Ramos (cell line): Measurements from ENCODE around the gene CNTFR.

Source experiments
- in situ Hi-C: fragments of 300-500 bp; cut with MboI; formaldehyde crosslinking; loops from one replicate; pipeline ENCODE4 v1.14.3; 2022; ENCODE audit warnings: low sequenced_read_pairs; ENCODE audit not compliant: unreplicated experiment

The CNTFR gene

GRCh38 chr9:34513567-34514214, 75.8 kb downstream of the CNTFR start:
- in situ Hi-C loops, result no loop called here

GRCh38 chr9:34512131-34513078, 77.1 kb downstream of the CNTFR start:
- in situ Hi-C loops, result no loop called here

GRCh38 chr9:34510497-34511468, 78.7 kb downstream of the CNTFR start:
- in situ Hi-C loops, result no loop called here

- in situ Hi-C loops, result no loop called here
These were observed 80.6 kb downstream of the CNTFR start for GRCh38 chr9:34508951-34509350.

GRCh38 chr9:34508463-34508862, 81.1 kb downstream of the CNTFR start:
- in situ Hi-C loops, result no loop called here

GRCh38 chr9:34507966-34508365, 81.6 kb downstream of the CNTFR start:
- in situ Hi-C loops, result no loop called here

GRCh38 chr9:34507556-34507955, 82.0 kb downstream of the CNTFR start:
- in situ Hi-C loops, result no loop called here

GRCh38 chr9:34506623-34507022, 82.9 kb downstream of the CNTFR start:
- in situ Hi-C loops, result no loop called here

GRCh38 chr9:34505370-34506120, 84.0 kb downstream of the CNTFR start:
- in situ Hi-C loops, result no loop called here

- in situ Hi-C loops, result no loop called here
These were observed 86.1 kb downstream of the CNTFR start for GRCh38 chr9:34503406-34503805.

- in situ Hi-C loops, result no loop called here
These were observed 86.6 kb downstream of the CNTFR start for GRCh38 chr9:34502891-34503290.

GRCh38 chr9:34502471-34502870, 87.1 kb downstream of the CNTFR start:
- in situ Hi-C loops, result no loop called here

- in situ Hi-C loops, result no loop called here
These were observed 87.6 kb downstream of the CNTFR start for GRCh38 chr9:34501889-34502425.
